ENCODE data around the gene ANKRD13B.

The ANKRD13B gene

GRCh38 chr17:29591146-29591736 is 1.7 kb upstream of the ANKRD13B start:
- H3K4me2 ChIP-seq (ENCODE audit: low read length) = peak overlapping the region; percentile 98
- no peaks in the 10 kb centered on the region for H3K27me3 ChIP-seq (ENCODE audit: low read depth, low read length)
- H4K20me1 ChIP-seq (ENCODE audit: insufficient read depth, low read length) = peaks cover 18% of the 10 kb centered on the region
- H3K4me3 ChIP-seq (ENCODE audit: low read length) = peak overlapping the region; percentile 90
- H3K79me2 ChIP-seq (ENCODE audit: low read length) = peaks cover 65% of the 10 kb centered on the region
- H3K27ac ChIP-seq (ENCODE audit: low read length) = peak overlapping the region; percentile 75
- peak overlapping the region; percentile 92 for H3K9ac ChIP-seq (ENCODE audit: low read length)
- H3K9me3 ChIP-seq (ENCODE audit: insufficient read depth, low read length) = no peaks in the 10 kb centered on the region
- peak overlapping the region; percentile 87 for H2AFZ ChIP-seq (ENCODE audit: low read depth, low read length)
- TF ChIP-seq, protein P1, sequence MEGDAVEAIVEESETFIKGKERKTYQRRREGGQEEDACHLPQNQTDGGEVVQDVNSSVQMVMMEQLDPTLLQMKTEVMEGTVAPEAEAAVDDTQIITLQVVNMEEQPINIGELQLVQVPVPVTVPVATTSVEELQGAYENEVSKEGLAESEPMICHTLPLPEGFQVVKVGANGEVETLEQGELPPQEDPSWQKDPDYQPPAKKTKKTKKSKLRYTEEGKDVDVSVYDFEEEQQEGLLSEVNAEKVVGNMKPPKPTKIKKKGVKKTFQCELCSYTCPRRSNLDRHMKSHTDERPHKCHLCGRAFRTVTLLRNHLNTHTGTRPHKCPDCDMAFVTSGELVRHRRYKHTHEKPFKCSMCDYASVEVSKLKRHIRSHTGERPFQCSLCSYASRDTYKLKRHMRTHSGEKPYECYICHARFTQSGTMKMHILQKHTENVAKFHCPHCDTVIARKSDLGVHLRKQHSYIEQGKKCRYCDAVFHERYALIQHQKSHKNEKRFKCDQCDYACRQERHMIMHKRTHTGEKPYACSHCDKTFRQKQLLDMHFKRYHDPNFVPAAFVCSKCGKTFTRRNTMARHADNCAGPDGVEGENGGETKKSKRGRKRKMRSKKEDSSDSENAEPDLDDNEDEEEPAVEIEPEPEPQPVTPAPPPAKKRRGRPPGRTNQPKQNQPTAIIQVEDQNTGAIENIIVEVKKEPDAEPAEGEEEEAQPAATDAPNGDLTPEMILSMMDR (IDR thresholded peaks at IDR 0.05; ENCODE audit: low read depth, low read length) = no peak
- no peak for TF ChIP-seq EZH2phosphoT487 (IDR thresholded peaks at IDR 0.05; ENCODE audit: low read depth)
- H3K4me1 ChIP-seq (ENCODE audit: low read length) = peaks cover 42% of the 10 kb centered on the region
- H3K36me3 ChIP-seq (replicated peaks; ENCODE audit: low read depth, low read length) = no peaks in the 10 kb centered on the region

GRCh38 chr17:29591737-29592608 is 959 bp upstream of the ANKRD13B start:
- TF ChIP-seq, protein P1 (IDR thresholded peaks at IDR 0.05; ENCODE audit: low read depth, low read length) = peak; percentile 89
- no peak for TF ChIP-seq EZH2phosphoT487 (IDR thresholded peaks at IDR 0.05; ENCODE audit: low read depth)
- H3K79me2 ChIP-seq (ENCODE audit: low read length) = peaks cover 65% of the 10 kb centered on the region
- H2AFZ ChIP-seq (ENCODE audit: low read depth, low read length) = peak overlapping the region; percentile 87; the same call in 1 of the 2 replicates
- peak overlapping the region; percentile 92 for H3K9ac ChIP-seq (ENCODE audit: low read length)
- no peaks in the 10 kb centered on the region for H3K9me3 ChIP-seq (ENCODE audit: insufficient read depth, low read length)
- H3K27ac ChIP-seq (ENCODE audit: low read length) = peak overlapping the region; percentile 75
- no peaks in the 10 kb centered on the region for H3K36me3 ChIP-seq (replicated peaks; ENCODE audit: low read depth, low read length)
- peak overlapping the region; percentile 98 for H3K4me2 ChIP-seq (ENCODE audit: low read length)
- H3K4me1 ChIP-seq (ENCODE audit: low read length) = peaks cover 42% of the 10 kb centered on the region
- peak overlapping the region; percentile 90 for H3K4me3 ChIP-seq (ENCODE audit: low read length)
- no peaks in the 10 kb centered on the region for H3K27me3 ChIP-seq (ENCODE audit: low read depth, low read length)
- H4K20me1 ChIP-seq (ENCODE audit: insufficient read depth, low read length) = peaks cover 17% of the 10 kb centered on the region

DNA sequence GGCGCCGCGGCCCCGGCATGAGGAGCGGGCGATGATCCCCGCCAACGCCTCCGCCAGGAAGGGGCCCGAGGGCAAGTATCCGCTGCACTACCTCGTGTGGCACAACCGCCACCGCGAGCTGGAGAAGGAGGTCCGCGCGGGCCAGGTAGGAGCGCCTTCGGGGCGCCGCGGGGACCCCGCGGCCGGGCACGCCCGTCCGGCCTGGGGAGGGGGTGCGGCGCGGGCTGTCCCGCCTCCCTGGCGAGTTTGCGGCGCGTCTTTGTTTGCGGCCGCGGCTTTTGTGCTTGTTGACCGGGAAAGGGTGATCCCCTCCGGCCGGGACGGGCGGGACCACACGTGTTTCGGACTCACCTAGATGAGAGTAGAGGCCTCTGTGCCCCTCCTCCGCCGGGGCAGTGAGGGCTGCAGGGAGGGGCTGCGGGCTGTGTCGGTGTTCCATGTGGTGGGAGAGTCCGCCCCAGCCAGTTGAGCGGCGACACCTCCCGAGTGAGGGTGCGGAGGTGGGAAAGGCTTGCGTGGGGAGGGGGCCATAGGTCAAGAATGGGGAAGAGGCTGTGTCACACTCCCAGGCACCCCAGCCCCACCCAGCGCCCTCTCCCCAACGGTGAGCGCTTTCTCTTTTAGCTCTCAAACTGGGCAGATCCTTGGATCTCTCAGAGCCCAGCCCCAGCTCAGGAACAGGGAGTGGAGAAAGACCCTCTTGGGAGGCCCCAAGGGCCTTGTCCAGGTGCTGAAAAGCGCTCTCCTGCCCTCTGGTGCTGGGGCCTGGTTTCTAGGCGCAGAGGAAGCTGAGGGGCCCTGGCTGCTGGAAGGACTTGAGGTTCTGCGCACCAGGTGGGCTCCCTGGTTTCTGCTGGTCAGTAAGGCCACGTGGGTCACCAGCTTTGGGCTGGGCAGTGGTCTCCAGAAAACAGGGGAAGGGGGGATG is 923 bp downstream of the ANKRD13B start:
- Histone ChIP-seq H3K9ac (ENCODE audit: low read length) (peak overlapping the region; percentile 67), H3K4me3 (ENCODE audit: low read length) (peak overlapping the region; percentile 81), H3K4me1 (ENCODE audit: low read length) (peaks cover 31% of the 10 kb centered on the region), H3K79me2 (ENCODE audit: low read length) (peaks cover 55% of the 10 kb centered on the region), H3K4me2 (ENCODE audit: low read length) (peak overlapping the region; percentile 68), H3K27ac (ENCODE audit: low read length) (no peak overlapping the region), H4K20me1 (ENCODE audit: insufficient read depth, low read length) (no peaks in the 10 kb centered on the region; the same call in 1 of the 2 replicates), H3K9me3 (ENCODE audit: insufficient read depth, low read length) (no peaks in the 10 kb centered on the region), H3K36me3 (replicated peaks; ENCODE audit: low read depth, low read length) (no peaks in the 10 kb centered on the region), H3K27me3 (ENCODE audit: low read depth, low read length) (no peaks in the 10 kb centered on the region), H2AFZ (ENCODE audit: low read depth, low read length) (no peak overlapping the region)
- TF ChIP-seq, protein P1 (IDR thresholded peaks at IDR 0.05; ENCODE audit: low read depth, low read length) = peak; percentile 61
- TF ChIP-seq EZH2phosphoT487 (IDR thresholded peaks at IDR 0.05; ENCODE audit: low read depth) = no peak
